ENCODE measurements around the gene HCRT.
A peak's percentile ranks its signal among the peaks of the same experiment; 100 is the strongest.
"Not testable (repeated sequence)": the region's sequence is repeated elsewhere in the genome, so short reads cannot be mapped to it uniquely, and the experiment has no call there.

The HCRT gene, protein sequence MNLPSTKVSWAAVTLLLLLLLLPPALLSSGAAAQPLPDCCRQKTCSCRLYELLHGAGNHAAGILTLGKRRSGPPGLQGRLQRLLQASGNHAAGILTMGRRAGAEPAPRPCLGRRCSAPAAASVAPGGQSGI

DNA sequence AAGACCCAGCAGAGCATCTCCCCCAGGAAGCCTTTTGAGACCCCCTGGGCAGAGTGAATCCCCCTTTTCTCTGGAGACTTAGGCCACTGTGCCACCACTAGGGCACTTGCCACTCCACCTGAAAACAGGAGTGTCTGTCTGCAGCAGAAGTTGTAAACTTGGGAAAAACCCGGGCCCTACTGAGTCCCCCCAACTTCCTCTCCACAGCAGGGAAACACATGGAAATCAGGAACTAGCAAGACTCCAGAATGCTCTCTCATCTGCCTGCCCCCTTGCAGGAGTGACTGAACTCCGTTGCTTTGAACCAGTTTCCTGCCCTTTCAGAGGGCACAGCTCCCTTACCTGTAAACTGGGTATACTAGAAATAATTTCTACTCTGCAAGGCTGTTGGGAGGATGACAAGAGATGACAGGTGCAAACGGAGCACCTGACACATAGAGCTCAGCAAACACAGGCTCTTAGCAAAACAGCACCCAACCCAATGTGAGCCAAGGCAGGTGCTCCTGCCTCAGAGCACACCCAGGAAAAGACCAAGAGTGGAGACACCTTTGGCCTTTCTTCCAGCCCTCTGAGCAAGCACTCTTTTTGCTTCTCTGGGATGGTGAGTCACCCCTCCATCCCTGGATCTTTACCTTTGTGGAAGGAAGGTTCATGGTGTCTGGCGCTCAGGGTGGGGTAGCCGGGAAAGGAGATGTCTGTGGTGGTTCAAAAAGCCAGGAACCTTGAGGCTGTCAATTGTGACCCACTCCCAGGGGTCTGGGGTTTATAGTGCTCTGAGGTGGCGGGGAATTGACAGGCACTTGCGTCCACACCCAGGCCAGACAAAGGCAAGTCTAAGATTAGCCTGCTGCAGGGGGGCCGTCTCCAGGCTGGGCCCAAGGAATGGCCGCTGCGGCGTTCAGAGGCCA is at the start of gene HCRT:
Gene HCRT, minus strand, starts transcription at position 740 of the 908 bp plus-strand sequence. Its CDS starts 87 bp downstream, at position 653.
- H3K4me3 Mint-ChIP-seq = peak within 1 kb of the TSS; percentile 87 to 93
- ATAC-seq = no peak
- H3K9me3 Mint-ChIP-seq = no peaks in the 10 kb centered on the region
- peaks cover 32% of the 10 kb centered on the region for H3K27me3 Mint-ChIP-seq
- DNase-seq = no peak
- H3K4me1 Mint-ChIP-seq = peaks cover 58% of the 10 kb centered on the region
- H3K27ac Mint-ChIP-seq = peak within 1 kb of the TSS; percentile 40 to 63

DNA sequence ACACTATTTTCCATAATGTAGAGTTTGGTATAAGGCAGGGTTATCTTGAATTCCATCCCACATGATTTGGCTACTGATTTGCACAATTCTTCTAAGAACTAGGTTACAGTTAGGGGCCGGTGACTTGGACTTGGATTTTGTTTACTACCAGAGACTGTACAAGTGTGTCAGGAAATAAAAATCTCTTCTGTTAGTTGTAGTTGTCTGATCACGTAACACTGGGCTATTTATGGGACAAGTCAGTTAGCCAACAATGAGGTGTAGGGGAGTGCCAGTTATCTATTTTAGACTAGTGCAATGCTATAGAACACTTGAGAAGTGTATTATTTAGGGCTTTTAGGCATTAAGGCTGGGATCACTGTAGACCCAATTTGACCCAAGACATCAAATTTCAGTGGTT is 48.7 kb upstream of the HCRT start:
- H3K9me3 Mint-ChIP-seq = no peaks in the 10 kb centered on the region

DNA sequence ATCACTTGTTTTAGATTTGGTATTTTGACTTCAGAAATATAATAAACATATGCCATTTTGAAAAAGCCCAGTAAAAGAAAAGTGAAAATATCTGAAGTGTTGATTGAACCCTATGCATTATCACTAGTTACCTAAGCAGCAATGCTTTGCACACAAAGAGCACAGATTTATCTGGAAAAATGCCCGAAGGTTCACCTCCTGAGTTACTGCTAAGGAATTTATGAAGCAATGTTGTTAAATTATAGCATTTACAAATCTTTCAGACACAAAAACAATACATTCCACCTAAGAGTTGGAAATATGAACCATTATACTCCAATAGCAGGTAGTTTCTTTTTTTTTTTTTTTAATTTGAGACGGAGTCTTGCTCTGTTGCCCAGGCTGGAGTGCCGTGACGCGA is 47.9 kb upstream of the HCRT start:
- no peaks in the 10 kb centered on the region for H3K9me3 Mint-ChIP-seq
- no peak overlapping the region for H3K27ac Mint-ChIP-seq
- H3K4me3 Mint-ChIP-seq = no peak overlapping the region
- no peaks in the 10 kb centered on the region for H3K27me3 Mint-ChIP-seq
- peaks cover 30% of the 10 kb centered on the region for H3K4me1 Mint-ChIP-seq
- no peak for ATAC-seq
- no peak for DNase-seq

More for the DNA sequence above, 48.7 kb upstream of the HCRT start:
- Mint-ChIP-seq H3K27ac (no peak overlapping the region), H3K4me3 (no peak overlapping the region), H3K27me3 (no peaks in the 10 kb centered on the region), H3K4me1 (peaks cover 25% of the 10 kb centered on the region)
- no peak for ATAC-seq
- DNase-seq = no peak

DNA sequence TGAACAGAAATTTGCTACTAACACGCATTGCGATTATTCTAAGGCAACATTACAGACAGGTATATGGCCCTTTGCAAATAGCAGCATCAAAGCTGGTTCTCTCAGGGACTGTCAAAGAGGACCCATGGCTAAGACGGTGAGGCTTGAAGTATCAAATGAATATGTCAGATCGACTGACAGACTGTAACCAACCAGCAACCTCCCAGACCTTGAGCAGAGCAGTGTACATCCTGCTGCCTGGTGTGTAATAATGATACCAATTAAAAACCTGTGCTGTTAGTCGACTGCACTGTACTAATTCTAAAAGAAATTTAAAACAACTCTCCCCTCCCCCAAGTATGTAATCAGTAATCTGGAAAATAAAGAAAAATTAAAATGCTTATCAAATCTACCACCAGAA is 45.0 kb upstream of the HCRT start:
- no peak for DNase-seq
- peaks cover 29% of the 10 kb centered on the region for H3K4me1 Mint-ChIP-seq

DNA sequence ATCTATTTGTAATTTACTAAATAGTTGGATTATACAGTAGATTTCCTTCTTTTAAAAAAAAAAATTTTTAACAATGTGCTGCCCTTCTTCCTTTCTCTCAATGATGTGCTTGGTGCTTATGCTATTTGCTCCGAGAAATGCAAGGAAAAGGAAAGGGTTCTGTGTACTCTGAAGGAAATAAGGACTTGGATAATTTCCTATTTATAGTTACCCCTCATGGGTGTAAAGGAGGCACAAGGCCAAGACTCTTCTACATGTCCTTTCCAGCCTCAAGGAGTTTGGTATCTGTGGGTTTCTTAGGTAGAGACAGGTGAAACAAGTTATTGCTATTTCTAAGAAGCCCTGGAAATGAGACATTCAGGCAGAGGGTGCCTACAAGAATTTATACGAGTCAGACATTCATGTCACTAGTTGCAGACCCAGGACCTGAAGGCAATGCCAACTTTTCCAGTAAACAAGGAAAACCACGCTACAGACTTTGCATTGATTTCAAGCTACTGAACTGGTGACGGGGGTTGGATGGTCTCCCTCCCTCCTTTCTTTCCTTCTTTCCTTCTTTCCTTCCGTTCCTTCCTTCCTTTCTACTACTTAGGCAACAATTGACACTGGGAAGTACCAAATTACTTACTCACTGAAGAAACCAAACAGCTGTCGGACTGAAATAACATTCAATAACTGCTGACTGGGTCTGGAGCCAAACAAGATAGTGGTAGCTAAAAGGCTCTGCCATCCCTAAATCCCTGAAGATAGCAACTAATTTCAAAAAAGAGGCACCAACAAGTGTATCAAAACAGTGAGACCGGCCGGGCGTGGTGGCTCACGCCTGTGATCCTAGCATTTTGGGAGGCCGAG is 42.8 kb upstream of the HCRT start:
- no peak overlapping the region for H3K27ac Mint-ChIP-seq
- ATAC-seq = no peak
- no peaks in the 10 kb centered on the region for H3K27me3 Mint-ChIP-seq
- H3K9me3 Mint-ChIP-seq = no peaks in the 10 kb centered on the region
- peaks cover 16% of the 10 kb centered on the region for H3K4me1 Mint-ChIP-seq
- DNase-seq = no peak
- no peak overlapping the region for H3K4me3 Mint-ChIP-seq

More for the DNA sequence above, 45.0 kb upstream of the HCRT start:
- no peaks in the 10 kb centered on the region for H3K9me3 Mint-ChIP-seq
- peak; percentile 59 for ATAC-seq
- no peak overlapping the region for H3K4me3 Mint-ChIP-seq
- no peak overlapping the region for H3K27ac Mint-ChIP-seq
- no peaks in the 10 kb centered on the region for H3K27me3 Mint-ChIP-seq

DNA sequence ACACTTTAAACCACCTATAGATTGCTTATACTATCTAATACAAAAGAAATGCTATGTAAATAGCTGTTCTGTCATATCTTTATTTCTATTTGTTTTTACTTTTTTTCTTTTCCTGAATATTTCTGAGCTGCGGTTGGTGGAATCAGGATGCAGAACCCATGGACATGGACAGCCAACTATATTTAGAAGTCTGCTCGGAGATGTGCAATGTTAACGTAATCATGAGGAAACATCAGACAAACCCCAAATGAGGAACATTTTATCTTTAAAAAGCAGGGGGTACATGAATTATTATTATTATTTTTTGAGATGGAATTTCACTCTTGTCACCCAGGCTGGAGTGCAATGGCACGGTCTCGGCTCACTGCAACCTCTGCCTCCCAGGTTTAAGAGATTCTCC is 40.4 kb upstream of the HCRT start:
- peaks cover 21% of the 10 kb centered on the region for H3K4me1 Mint-ChIP-seq
- no peaks in the 10 kb centered on the region for H3K9me3 Mint-ChIP-seq
- H3K27ac Mint-ChIP-seq = no peak overlapping the region
- DNase-seq (no peak), ATAC-seq (no peak)
- H3K4me3 Mint-ChIP-seq = no peak overlapping the region
- no peaks in the 10 kb centered on the region for H3K27me3 Mint-ChIP-seq

DNA sequence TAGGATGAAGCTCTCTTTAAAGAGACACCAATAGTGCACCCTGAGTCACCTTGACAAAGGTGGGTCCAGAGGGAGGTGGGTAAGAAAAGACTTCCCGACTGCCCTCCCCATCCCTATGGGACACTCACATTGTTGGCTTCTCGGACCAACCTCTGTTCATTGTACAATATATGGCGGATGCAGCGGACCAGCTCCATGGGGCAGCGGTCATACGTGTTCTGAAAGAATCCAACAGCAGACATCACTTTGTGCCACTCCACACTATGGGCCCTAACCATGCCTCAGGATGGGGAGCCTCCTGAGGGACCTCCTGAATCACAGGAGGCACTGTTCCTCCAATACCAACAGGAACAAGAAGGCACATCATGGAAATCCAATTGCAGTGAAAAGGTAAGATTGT is 39.4 kb upstream of the HCRT start:
- Mint-ChIP-seq H3K4me1 (peaks cover 14% of the 10 kb centered on the region), H3K27me3 (no peaks in the 10 kb centered on the region), H3K27ac (peak overlapping the region in 1 of 2 donors; percentile 74), H3K4me3 (no peak overlapping the region), H3K9me3 (no peaks in the 10 kb centered on the region)
- ATAC-seq (no peak), DNase-seq (no peak)

DNA sequence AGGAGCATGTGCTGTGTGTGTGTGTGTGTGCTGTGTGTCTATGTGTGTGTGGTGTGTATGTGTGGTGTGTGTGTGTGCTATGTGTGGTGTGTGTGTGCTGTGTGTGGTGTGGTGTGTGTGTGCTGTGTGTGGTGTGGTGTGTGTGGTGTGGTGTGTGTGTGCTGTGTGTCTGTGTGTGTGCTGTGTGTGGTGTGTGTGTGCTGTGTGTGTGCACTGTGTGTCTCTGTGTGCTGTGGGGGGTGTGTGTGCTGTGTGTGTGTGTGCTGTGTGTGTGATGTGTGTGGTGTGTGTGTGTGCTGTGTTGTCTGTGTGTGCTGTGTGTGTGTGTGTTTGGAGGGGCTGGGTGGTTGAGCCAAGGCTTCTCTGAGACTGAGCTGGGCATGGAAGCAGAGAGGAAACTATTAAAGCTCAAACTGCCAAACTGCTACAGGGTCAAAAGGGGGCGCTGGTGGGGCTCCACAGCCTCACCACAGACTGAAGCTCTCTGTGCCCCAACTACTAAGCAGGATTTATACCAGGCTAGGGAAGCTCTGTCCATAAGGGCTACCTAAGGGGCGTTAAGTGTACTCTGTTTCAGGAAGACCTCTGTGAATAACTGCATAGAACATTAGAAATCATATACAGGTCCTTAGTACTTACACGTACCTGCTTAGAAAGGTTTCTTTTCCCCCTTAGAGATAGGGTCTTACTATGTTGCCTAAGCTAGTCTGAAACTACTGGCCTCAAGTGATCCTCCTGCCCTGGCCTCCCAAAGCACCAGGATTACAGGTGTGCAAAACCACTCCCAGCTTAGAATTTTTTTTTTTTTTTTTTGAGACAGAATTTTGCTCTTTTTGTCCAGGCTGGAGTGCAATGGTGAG is 36.9 kb upstream of the HCRT start:
- ATAC-seq = peak; percentile 89
- DNase-seq = peak; percentile 42 to 53
- no peak overlapping the region for H3K4me3 Mint-ChIP-seq
- H3K27ac Mint-ChIP-seq = peak overlapping the region; percentile 34 to 68
- H3K4me1 Mint-ChIP-seq = peaks cover 6% of the 10 kb centered on the region
- no peaks in the 10 kb centered on the region for H3K27me3 Mint-ChIP-seq
- no peaks in the 10 kb centered on the region for H3K9me3 Mint-ChIP-seq

DNA sequence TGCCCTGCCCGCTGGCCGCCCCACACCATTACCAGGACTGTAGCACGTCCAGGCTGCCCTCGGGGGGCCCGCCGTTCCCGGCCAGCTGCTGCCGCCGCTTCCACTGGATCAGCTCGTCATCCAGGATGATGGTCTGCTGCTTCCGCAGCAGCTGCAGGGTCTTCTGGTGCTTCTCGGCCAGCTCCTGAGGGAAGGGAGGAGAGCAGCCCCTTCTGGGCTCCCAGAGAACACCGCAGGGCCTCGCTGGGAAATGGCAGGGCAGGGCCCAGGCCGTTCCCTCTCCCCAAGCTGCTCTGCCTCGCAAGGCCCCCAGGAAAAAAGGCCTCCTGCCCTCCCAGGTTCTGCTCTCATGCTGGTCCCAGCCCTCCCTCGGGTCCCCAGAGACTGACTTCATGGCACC is 34.0 kb upstream of the HCRT start:
- DNase-seq, ATAC-seq, H3K27ac Mint-ChIP-seq, H3K27me3 Mint-ChIP-seq, H3K9me3 Mint-ChIP-seq, H3K4me3 Mint-ChIP-seq, H3K4me1 Mint-ChIP-seq: not testable (repeated sequence)

DNA sequence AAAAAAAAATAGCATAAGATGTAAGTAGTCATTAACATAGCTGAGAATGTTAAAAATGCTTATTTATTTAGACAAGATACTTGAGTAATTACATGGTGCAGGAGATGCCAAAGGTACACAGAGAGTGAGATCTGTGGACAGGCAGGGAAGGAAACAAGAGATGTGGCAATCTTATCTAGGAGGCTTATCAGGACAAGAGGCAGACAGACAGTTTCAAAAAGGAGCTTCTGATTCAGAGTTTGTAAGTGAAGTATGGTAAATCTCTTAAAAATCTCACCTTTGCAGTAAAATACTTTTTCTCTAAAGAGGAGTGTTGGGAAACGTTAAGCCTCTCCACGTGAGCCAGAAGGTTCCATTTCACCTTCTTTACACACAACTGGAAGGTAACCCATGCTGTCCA is 28.9 kb upstream of the HCRT start:
- Mint-ChIP-seq H3K27ac (no peak overlapping the region), H3K4me1 (no peaks in the 10 kb centered on the region), H3K27me3 (no peaks in the 10 kb centered on the region), H3K9me3 (no peaks in the 10 kb centered on the region), H3K4me3 (no peak overlapping the region)
- DNase-seq (no peak), ATAC-seq (no peak)

DNA sequence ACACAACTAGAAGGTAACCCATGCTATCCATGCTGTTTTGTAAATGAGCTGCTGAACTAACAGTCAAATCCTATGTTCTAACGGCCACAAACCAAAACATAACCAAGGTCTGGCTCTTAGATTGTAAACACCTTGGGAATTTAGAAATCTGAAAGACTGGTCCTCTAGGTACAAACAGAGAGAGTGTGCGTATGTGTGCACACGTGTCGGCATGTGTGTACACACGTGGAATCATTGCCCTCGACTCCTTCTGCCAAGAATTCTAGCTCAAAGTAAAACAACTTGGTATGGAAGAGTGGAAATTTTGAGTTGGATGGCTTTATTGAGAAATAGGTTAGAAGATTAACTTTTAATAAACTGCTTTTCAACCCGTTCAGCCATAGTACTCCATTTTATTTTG is 27.1 kb upstream of the HCRT start:
- ATAC-seq (no peak), DNase-seq (no peak)
- Mint-ChIP-seq H3K4me1 (no peaks in the 10 kb centered on the region), H3K27ac (no peak overlapping the region), H3K4me3 (no peak overlapping the region), H3K27me3 (no peaks in the 10 kb centered on the region), H3K9me3 (no peaks in the 10 kb centered on the region)

DNA sequence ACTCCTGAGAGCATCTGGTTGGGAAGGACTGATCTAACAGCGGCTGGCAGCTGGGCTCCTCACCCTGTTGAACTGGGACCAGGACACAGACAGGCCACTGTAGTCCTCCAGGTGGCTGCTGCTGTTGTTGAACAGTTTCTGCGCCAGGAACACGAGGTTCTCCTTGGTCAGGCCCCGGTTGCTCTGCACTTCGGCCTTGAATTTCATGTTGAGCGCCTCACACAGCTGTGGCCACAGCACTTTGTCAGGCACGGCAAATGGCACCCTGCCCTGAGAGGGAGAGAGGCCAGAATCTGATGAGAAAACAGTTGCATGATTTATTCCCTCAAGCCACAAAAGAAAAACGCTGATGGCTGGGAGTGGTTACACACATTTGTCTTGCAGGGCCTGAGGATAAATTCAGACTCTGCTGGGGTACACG is 26.7 kb upstream of the HCRT start:
- not testable (repeated sequence) for H3K4me3 Mint-ChIP-seq, ATAC-seq, H3K27me3 Mint-ChIP-seq, H3K9me3 Mint-ChIP-seq, DNase-seq, H3K4me1 Mint-ChIP-seq, H3K27ac Mint-ChIP-seq

DNA sequence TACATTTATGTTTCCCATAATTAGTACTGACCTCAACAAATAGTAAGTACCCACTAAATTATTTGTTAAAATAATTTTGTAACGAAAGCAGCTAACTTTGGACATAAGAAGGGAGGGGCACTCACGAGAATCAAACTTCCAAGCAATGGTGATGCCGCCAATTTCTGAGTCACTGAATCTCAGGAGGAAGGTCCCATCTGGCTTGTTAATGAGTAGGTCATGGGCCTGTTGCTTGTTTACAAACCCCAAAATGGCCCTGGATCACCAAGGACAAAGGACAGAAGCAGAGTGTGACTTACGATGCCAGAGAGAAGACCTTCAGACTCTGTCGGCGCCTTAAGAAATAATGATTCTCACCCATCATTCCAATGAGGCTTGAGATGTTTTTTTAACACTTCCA is 24.8 kb upstream of the HCRT start:
- H3K4me3 Mint-ChIP-seq = no peak overlapping the region
- DNase-seq (no peak), ATAC-seq (no peak)
- no peaks in the 10 kb centered on the region for H3K9me3 Mint-ChIP-seq
- no peaks in the 10 kb centered on the region for H3K27me3 Mint-ChIP-seq
- H3K4me1 Mint-ChIP-seq = no peaks in the 10 kb centered on the region
- H3K27ac Mint-ChIP-seq = no peak overlapping the region

DNA sequence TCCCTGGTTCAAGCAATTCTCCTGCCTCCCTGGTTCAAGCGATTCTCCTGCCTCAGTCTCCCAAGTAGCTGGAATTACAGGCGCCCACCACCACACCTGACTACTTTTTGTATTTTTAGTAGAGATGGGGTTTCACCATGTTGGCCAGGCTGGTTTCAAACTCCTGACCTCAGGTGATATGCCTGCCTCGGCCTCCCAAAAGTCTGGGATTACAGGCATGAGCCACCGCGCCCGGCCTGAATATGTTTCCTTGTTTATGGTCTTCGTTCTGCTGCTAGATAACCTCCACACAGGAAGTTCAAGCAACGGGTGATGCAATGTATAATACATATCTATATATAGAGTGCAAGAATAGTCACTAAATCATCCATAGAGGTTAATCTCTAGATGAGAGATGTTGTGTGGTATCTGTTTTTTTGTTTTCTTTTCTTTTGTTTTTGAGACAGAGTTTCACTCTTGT is 20.9 kb upstream of the HCRT start:
- H3K9me3 Mint-ChIP-seq, DNase-seq, H3K4me1 Mint-ChIP-seq, ATAC-seq, H3K27me3 Mint-ChIP-seq, H3K4me3 Mint-ChIP-seq: not testable (repeated sequence)
- peak overlapping the region in 1 of 2 donors; percentile 76 for H3K27ac Mint-ChIP-seq

DNA sequence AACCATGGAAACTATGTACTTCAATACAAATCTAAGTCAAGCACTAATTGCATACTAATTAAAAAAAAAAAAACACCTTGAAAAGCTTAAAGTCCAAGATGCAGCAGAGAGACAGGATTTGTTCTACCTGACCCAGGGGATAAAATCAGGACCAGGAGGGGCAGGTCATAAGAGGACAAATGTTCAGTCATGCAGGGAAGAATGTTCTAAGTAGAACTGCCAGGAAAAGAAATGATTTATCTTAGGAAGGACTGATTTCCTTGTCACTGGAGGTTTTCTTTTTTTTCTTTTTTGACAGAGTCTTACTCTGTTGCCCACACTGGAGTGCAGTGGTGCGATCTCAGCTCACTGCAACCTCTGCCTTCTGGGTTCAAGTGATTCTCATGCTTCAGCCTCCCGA is 18.1 kb upstream of the HCRT start:
- H3K27ac Mint-ChIP-seq = peak overlapping the region in 1 of 2 donors; percentile 78
- ATAC-seq (no peak), DNase-seq (no peak)
- no peaks in the 10 kb centered on the region for H3K27me3 Mint-ChIP-seq
- H3K4me1 Mint-ChIP-seq = peaks cover 7% of the 10 kb centered on the region
- H3K9me3 Mint-ChIP-seq = no peaks in the 10 kb centered on the region
- no peak overlapping the region for H3K4me3 Mint-ChIP-seq
